ENCODE measurements around the gene PGC. TPM values are rescaled to one million over a fixed set of nuclear protein-coding genes. Genes with fewer than 3 reads are reported as not detected.

Gene PGC
- total RNA-seq, 2 experiments from 2014 or later = not detected

DNA sequence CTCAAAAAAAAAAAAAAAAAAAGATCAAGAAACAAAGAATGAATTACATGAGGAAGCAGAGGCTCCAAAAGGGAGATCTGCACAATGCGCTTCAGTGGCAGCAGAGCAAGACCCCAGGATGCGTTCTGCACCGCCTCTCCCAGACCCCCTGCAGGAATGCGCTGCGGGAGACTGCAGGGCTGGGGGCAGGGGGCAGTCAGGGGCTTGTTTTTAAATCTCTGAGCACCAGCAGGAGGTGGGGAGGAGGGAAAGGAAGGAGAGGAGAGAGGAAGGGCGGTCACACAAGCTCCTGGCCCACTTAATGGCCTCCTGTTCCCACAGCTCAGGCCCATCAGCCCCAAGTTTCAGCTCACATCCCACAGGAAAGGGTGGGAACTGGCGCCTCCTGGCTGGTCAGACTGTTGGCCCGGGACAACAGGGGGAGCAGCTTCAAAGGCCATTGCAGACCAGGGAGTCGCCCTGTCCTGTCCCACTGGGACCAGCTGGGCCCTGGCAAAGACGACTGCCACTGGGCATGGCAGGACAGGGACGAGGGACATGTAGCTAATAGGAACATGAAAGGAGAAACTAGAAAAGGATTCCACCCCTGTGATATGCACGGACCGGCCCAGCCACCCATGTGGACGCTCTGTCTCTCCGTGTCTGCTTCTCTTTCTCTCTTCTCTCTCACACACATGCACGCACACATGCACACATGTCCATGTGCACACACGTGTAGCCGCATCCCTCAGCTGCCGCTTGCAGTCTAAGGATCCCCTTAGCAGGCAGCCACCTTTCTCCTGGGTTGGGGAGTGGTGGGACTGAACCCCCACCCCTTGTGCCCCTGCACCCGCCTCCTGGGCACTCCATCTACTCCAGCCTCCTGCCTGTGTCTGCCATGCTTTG lies 46.5 kb downstream of the PGC start:
- ChIA-PET POLR2A (no interaction called here), CTCF (no interaction called here)
- Mint-ChIP-seq H3K27ac (no peak overlapping the region), H3K4me1 (peaks cover 4% of the 10 kb centered on the region), H3K9me3 (ENCODE audit: low read depth) (no peaks in the 10 kb centered on the region), H3K36me3 (ENCODE audit: low read depth) (no peaks in the 10 kb centered on the region), H3K27me3 (no peaks in the 10 kb centered on the region), H3K4me3 (no peak overlapping the region)
- intact Hi-C loops (cut with DNase I, micrococcal nuclease) = loop anchor here in 1 of 2 experiments (10.0 kb wide), 1 partner anchor 74 kb away; the partner anchor contains the start of gene FRS3
- ATAC-seq (no peak), DNase-seq (no peak)

DNA sequence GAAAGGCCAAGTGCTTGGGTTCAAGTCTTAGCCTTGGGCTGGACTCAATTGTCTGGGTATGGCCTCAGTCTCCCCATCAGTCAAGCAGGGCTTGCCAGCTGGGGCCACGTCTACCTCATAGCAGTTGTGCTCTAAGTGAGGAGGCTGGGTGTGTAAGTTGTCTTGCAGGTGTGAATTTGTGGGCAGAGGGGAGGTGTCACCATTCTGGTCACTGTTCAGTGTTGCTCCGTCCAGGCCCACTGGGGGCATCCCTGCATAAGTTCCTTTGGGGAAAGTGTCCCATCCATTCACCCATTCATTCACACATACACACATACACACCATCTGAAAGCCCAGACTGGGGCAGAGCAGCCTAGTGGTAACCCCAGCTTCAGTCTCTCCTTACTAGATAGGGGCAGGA lies 48.1 kb downstream of the PGC start:
- H3K4me3 Mint-ChIP-seq = no peak overlapping the region
- DNase-seq (no peak), ATAC-seq (no peak)
- H3K4me1 Mint-ChIP-seq = no peaks in the 10 kb centered on the region
- no peaks in the 10 kb centered on the region for H3K36me3 Mint-ChIP-seq (ENCODE audit: low read depth)
- CTCF ChIA-PET = interaction anchor here (1.3 kb wide), 1 partner anchor 16 kb away, joined by 3 read pairs; no protein-coding TSS in a partner anchor
- POLR2A ChIA-PET = no interaction called here
- intact Hi-C loops (cut with DNase I, micrococcal nuclease) = no loop called here
- H3K27me3 Mint-ChIP-seq = no peaks in the 10 kb centered on the region
- H3K9me3 Mint-ChIP-seq (ENCODE audit: low read depth) = no peaks in the 10 kb centered on the region
- no peak overlapping the region for H3K27ac Mint-ChIP-seq

DNA sequence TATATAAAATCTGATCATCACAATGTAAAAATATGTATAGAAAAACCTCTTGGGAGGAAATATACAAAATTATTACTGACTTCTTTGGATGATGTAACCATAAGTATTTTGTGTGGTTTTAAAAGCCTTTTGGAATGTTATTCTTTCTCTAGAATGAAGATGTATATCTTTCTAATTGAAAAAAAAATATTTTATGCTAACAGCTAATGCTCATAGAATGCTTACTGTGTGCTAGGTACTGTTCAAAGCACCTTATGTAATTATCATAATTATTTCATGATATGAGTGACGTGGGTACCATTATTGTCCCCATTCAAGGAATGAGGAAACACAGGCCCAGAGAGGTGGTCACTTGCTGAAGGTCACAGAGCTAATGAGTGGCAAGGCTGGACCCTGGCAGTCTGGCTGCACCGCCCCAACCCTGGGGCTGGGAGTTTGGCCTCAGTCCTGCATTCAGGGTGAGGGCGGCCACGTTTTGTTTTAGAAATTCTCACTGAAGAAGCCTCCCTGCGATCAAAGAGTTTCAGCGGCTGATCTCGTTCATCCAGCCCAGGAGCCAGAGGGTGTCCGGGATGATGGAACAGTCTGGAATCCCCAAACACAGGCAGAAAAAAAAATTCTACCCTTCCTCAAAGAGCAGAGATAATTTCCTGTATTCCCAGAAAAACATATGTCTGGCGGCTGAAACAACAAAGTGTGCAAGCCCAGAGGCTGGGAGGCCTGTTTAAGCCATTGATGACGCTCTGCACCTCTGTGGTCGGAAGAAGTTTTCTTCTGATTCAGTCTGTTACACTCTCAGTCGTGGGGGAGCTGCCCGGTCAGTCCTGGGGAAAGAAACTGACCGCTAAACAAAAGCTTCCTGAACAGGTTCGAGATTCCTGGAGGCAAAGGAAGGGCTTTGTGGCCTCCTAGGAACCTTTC lies 49.1 kb downstream of the PGC start:
- CTCF ChIA-PET = interaction anchor here (1.3 kb wide), 1 partner anchor 15 kb away, joined by 3 read pairs; no protein-coding TSS in a partner anchor
- DNase-seq (no peak), ATAC-seq (no peak)
- intact Hi-C loops (cut with DNase I, micrococcal nuclease) = no loop called here
- POLR2A ChIA-PET = no interaction called here
- H3K27ac Mint-ChIP-seq = no peak overlapping the region
- no peak overlapping the region for H3K4me3 Mint-ChIP-seq
- no peaks in the 10 kb centered on the region for H3K4me1 Mint-ChIP-seq
- no peaks in the 10 kb centered on the region for H3K9me3 Mint-ChIP-seq (ENCODE audit: low read depth)
- no peaks in the 10 kb centered on the region for H3K36me3 Mint-ChIP-seq (ENCODE audit: low read depth)
- H3K27me3 Mint-ChIP-seq = no peaks in the 10 kb centered on the region

DNA sequence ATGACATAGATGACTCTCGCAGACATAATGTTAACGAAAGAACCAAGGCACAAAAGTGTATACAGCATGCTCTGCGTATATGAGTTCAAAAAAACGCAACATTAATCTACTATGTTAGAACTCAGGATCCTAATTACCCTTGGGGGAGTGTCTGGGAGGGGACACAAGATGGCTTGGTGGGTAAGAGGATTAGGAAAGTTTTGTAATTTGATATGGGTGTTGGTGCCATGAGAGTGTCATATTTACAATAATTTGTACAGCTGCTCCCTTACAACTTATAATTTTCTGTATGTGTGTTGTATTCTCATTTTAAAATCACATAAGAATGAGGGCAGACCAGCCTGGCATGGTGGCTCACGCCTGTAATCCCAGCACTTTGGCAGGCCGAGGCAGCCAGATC lies 50.4 kb downstream of the PGC start:
- POLR2A ChIA-PET = no interaction called here

DNA sequence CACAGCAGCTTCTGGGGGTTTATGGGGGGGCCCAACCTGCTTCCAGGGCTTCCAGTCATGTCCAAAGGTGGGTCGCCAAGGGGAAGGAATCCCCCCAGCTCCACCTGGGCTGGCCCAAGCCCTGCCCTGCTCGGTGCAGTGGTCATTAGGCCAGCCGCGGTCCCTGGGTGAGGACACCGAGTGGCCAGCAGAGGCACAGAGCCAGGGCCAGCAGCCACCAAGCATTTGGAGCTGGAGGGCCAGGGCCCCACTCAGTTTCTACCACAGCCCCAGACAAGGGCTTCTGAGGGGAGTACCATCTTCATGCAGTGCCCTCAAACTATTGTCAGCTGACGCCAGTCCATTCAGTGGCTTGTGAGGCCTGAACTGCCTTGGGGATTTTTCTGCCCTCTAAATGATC lies 51.4 kb downstream of the PGC start:
- CTCF ChIA-PET = interaction anchor here (0.6 to 2.7 kb wide), 3 partner anchors 9 to 78 kb away, joined by 3 to 10 read pairs (median 4); no protein-coding TSS in a partner anchor
- Mint-ChIP-seq H3K27me3 (no peaks in the 10 kb centered on the region), H3K4me3 (no peak overlapping the region), H3K4me1 (no peaks in the 10 kb centered on the region), H3K36me3 (ENCODE audit: low read depth) (no peaks in the 10 kb centered on the region), H3K9me3 (ENCODE audit: low read depth) (no peaks in the 10 kb centered on the region), H3K27ac (no peak overlapping the region)
- DNase-seq (no peak), ATAC-seq (no peak)
- intact Hi-C loops (cut with DNase I, micrococcal nuclease) = no loop called here
- POLR2A ChIA-PET = no interaction called here

More for the DNA sequence above, 50.4 kb downstream of the PGC start:
- Mint-ChIP-seq H3K4me3 (no peak overlapping the region), H3K27ac (no peak overlapping the region), H3K4me1 (no peaks in the 10 kb centered on the region), H3K27me3 (no peaks in the 10 kb centered on the region), H3K36me3 (ENCODE audit: low read depth) (no peaks in the 10 kb centered on the region), H3K9me3 (ENCODE audit: low read depth) (no peaks in the 10 kb centered on the region)
- CTCF ChIA-PET = no interaction called here
- DNase-seq (no peak), ATAC-seq (no peak)
- intact Hi-C loops (cut with DNase I, micrococcal nuclease) = no loop called here

DNA sequence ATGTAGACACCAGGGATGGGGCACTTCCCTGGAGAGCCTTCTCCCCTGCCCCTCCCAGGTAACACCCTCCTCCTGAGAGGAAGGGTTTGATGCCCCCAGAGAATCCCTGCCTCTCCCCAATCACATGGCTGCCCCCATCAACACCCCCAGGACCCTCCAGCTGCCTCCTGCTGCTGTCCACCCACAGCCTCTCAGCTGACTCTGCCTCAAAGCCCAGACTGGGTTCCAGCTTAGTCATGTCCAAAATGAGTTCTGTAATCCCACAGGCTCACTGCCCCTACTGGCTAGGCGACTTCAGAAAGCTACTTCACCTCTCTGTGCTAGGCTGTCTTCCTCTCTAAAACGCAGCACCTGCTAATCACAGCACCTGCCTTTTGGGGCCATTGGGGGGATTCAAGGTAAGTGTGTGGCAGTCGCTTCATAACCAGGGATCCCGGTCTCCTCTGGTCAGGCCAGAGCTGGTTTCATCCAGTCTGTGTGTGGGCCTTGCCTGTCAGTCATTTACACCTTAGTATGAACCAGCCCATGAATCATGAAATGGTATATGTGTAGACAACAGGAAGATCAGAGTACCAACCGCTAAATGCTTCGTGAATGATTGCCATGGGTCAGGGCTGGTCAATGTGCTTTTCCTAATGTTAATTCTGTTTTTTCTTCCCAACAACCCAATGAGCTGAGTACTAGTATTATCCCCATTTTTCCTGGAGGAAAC lies 52.2 kb downstream of the PGC start:
- Mint-ChIP-seq H3K36me3 (ENCODE audit: low read depth) (no peaks in the 10 kb centered on the region), H3K27me3 (no peaks in the 10 kb centered on the region)

DNA sequence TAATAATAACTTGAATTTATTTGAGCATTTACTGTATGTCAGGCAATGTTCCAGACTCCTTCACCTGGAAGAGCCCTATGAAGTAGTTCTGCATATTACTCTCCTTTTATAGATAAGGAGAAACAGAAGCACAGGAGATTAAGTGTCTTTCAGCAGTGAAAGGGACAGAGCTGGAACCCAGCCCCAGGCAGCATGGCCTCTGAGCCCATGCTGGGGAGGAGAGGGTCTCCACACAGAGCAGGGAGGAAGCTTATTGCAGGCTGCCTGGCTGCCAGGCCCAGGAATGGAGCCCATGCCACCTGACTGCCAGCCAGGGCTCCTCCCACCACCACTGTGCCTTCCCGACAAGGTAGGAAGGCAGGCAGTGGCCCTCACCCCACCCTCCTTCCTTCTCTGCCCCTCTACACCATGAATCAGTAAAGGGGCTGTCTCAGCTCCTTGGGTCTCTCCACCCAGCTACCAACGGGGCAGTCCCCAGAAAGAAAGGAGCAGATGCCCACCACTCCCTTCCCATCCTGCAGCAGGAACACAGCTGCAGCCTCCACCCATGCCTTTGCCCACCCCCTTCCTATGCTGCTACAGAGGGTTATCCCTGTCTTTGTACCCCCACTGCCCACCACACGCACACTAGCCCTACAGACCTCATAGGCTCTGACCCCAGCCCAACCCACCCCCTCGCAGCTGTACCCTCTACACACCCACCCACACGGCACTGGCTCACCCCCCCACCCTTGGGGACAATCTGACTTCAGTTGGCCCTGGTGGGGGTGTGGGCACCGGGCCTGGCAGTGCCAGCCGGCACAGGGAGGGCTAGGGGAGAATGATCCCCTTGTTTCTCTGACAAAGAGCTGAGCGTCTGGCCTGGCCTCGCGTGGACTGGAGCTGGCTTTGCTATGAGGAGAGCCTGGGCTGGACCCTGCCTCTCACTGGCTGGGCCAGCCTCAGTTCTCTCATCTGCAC lies 53.6 kb downstream of the PGC start:
- DNase-seq (no peak), ATAC-seq (no peak)
- H3K36me3 Mint-ChIP-seq (ENCODE audit: low read depth) = no peaks in the 10 kb centered on the region
- H3K9me3 Mint-ChIP-seq (ENCODE audit: low read depth) = no peaks in the 10 kb centered on the region
- no peaks in the 10 kb centered on the region for H3K27me3 Mint-ChIP-seq
- CTCF ChIA-PET = interaction anchor here (1.6 to 2.7 kb wide), 2 partner anchors 9 to 10 kb away, joined by 3 to 10 read pairs; no protein-coding TSS in a partner anchor
- no peak overlapping the region for H3K4me3 Mint-ChIP-seq
- POLR2A ChIA-PET = no interaction called here
- no peak overlapping the region for H3K27ac Mint-ChIP-seq
- intact Hi-C loops (cut with DNase I, micrococcal nuclease) = no loop called here
- peaks cover 3% of the 10 kb centered on the region for H3K4me1 Mint-ChIP-seq

More for the DNA sequence above, 52.2 kb downstream of the PGC start:
- Mint-ChIP-seq H3K9me3 (ENCODE audit: low read depth) (no peaks in the 10 kb centered on the region), H3K27ac (no peak overlapping the region), H3K4me1 (no peaks in the 10 kb centered on the region), H3K4me3 (no peak overlapping the region)
- CTCF ChIA-PET = interaction anchor here (0.9 to 2.7 kb wide), 2 partner anchors 10 to 11 kb away, joined by 3 to 10 read pairs; no protein-coding TSS in a partner anchor
- intact Hi-C loops (cut with DNase I, micrococcal nuclease) = no loop called here
- ATAC-seq (no peak), DNase-seq (no peak)
- POLR2A ChIA-PET = interaction anchor here (0.6 kb wide), 1 partner anchor 404 kb away, joined by 3 read pairs; no protein-coding TSS in a partner anchor

DNA sequence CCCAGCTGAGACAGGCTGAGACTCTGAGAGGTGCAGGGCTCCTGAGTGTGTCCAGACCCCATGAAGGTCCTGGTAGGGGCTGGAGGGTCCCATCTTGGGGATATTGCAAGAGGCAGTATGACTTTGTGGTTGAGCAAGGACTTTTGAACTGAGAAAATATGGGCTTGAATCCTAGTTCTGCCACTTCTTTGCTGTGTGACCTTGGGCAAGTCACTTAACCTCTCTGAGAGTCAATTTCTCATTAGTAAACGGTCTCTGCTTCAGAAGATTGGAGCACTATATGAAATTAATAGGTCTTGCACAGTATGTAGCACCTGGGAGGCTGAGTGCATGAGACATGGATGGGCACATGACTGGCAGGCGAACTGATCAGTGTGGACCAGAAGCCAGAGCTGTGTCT lies 54.5 kb downstream of the PGC start:
- ChIA-PET CTCF (interaction anchor here (1.5 to 1.6 kb wide), 2 partner anchors 10 kb away, joined by 3 to 5 read pairs; no protein-coding TSS in a partner anchor), POLR2A (interaction anchor here (0.5 kb wide), 1 partner anchor 1944 kb away, joined by 3 read pairs; no protein-coding TSS in a partner anchor)
- no peak overlapping the region for H3K4me3 Mint-ChIP-seq
- H3K9me3 Mint-ChIP-seq (ENCODE audit: low read depth) = no peaks in the 10 kb centered on the region
- DNase-seq (no peak), ATAC-seq (no peak)
- no peak overlapping the region for H3K27ac Mint-ChIP-seq
- H3K36me3 Mint-ChIP-seq (ENCODE audit: low read depth) = no peaks in the 10 kb centered on the region
- H3K4me1 Mint-ChIP-seq = peaks cover 3% of the 10 kb centered on the region
- no peaks in the 10 kb centered on the region for H3K27me3 Mint-ChIP-seq
- intact Hi-C loops (cut with DNase I, micrococcal nuclease) = no loop called here

DNA sequence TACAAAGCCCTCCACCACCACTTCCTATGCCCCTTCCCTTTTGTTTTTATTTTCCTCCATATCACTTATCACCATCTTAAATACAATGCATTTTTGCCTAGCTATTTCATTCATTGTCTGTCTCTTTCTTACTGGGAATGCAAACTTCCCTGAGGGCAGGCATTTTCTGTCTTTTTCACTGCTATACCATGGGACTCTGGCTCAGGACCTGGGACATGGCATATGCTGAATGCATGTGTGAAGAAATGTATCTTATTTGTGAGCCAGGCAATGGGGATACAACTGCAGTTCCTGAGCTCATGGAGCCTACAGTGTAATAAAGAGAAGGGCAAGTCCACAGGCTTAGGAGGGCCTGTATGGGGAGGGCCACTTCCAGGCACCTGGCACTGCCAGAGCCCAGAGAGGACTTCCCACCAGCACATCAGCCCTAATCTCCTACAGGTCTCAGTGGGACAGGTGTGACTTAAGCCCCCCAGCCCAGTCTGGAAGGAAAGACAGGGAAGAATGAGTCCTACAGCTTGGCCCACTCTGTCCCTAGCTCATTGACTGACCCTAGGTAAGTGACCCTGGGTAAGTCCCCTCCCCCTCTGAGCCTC lies 55.0 kb downstream of the PGC start:
- H3K27ac Mint-ChIP-seq = no peak overlapping the region
- no peak overlapping the region for H3K4me3 Mint-ChIP-seq
- H3K27me3 Mint-ChIP-seq = no peaks in the 10 kb centered on the region
- CTCF ChIA-PET = interaction anchor here (1.3 to 1.6 kb wide), 3 partner anchors 9 to 298 kb away, joined by 3 to 5 read pairs (median 4); no protein-coding TSS in a partner anchor
- no peaks in the 10 kb centered on the region for H3K9me3 Mint-ChIP-seq (ENCODE audit: low read depth)
- POLR2A ChIA-PET = interaction anchor here (0.5 kb wide), 1 partner anchor 1944 kb away, joined by 3 read pairs; no protein-coding TSS in a partner anchor
- intact Hi-C loops (cut with DNase I, micrococcal nuclease) = no loop called here
- ATAC-seq (no peak), DNase-seq (no peak)
- H3K36me3 Mint-ChIP-seq (ENCODE audit: low read depth) = no peaks in the 10 kb centered on the region
- peaks cover 3% of the 10 kb centered on the region for H3K4me1 Mint-ChIP-seq
